NCI-H226 (cell line): ENCODE results near the gene SYNE1.
"Not testable (repeated sequence)": the region's sequence is repeated elsewhere in the genome, so short reads cannot be mapped to it uniquely, and the experiment has no call there.

Experiments used
- DNase-seq: peaks from one replicate; pipeline ENCODE4 v3.0.0-alpha.2; 2015

The SYNE1 gene

DNA sequence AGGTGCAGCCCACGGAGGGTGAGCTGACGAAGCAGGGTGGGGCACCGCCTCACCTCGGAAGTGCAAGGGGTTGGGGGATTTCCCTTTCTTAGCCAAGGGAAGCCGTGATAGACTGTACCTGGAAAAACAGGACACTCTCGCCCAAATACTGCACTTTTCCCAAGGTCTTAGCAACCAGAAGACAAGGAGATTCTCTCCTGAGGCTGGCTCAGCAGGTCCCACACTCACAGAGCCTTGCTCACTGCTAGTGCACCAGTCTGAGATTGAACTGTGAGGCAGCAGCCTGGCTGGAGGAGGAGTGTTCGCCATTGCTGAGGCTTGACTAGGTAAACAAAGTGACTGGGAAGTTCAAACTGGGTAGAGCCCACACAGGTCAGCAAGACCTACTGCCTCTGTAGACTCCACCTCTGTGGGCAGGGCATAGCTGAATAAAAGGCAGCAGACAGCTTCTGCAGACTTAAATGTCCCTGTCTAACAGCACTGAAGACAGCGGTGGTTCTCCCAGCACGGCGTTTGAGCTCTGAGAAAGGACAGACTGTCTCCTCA lies 28.0 kb downstream of the SYNE1 start:
- DNase-seq = no peak

DNA sequence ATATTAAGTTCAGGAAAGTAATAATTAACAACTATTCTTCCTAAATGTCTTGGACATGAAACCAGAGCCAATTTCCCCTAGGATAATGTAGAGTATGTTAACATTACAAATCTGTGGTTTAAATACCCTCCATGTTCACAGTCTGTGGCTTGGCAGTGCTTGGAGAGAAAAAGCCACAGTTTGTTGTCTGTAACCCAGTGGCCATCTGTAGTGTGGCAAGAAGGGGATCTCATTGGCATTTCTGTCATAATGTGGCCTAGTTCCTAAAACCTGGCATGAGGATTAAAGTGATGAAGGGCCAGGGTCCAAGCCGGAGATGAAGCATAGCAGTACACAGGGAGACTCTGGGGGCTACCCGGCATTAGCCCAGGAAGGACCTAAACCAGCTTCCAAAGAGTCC lies 31.2 kb downstream of the SYNE1 start:
- no peak for DNase-seq

DNA sequence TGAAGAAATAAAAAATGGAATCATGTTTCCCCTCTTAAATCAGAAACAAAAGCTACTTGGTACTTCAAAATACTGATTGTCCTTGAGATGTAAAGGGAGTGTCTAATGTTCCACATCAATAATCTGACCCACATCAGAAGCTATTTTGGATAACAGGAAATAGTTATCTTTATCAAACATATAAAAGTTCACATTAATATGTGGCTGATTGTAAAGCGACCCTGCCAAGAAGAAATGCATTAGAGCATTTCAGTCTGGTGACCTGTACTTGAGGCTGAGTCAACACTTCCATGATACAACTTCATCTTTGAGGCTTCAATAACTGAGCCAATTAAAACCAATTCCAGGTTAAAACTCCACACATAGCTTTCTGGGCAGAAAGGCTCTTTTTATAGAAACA lies 31.8 kb downstream of the SYNE1 start:
- DNase-seq = peak; percentile 5

DNA sequence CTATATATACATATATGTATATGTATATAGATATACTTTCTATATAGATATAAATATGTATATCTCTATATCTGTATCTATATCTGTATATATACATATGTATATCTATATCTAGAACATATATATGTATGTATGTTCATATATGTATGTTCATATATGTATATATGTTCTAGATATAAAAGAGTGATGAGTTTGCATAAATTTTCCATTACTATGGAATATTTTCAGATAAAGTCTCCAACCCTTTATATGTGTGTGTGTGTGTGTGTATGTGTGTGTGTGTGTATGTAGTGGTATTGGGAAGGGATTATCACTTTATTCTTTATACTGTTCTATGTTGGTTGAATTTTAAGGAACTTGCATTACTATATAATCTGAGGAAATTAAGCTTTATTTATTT lies 33.3 kb downstream of the SYNE1 start:
- DNase-seq = no peak

DNA sequence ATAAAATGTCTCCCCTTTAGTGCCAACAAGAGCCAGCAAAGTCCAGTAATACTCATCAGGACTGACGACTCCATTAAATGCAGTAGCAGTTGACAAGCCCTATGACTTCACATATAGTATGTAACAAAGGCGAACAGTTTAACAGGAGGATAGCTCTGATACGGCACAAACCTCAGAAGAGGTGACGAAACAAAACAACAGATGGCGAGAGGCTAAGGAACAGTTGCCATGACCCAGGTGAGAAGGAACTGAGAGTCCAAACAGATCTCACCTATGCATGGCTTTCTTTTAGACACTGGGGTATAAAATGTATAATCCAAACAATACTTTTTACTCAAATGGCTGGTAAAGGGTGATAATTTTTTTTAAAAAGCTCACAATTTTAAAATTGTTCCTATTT lies 37.1 kb downstream of the SYNE1 start:
- no peak for DNase-seq

DNA sequence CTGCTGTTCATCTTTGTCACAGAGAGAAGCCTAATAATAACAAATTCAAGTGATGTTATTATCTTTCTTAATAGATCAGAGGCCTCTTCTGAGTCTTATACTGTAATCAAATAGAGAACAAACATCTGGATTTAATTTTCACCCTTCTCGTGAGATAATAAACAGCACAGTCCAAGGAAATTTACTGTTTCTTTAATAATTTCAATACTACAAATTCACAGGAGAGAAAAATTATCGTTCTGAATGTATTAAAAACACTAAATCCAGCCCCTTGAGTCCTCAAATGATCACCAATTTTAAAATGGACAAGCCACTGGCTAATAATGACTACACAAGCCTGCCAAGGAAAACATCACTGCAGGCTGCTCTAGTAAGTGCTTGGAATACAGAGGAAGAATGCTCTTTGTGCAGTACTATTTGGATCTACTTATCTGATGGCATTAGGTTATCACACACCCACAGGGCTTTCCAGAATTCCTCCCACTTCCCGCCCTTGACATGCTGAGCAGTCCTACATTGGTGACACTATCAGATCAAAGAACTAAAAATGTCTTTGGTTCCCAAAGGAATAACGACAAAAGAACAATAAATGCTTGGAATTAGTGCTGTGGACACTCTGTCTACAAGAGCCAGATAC lies 38.1 kb downstream of the SYNE1 start:
- no peak for DNase-seq

DNA sequence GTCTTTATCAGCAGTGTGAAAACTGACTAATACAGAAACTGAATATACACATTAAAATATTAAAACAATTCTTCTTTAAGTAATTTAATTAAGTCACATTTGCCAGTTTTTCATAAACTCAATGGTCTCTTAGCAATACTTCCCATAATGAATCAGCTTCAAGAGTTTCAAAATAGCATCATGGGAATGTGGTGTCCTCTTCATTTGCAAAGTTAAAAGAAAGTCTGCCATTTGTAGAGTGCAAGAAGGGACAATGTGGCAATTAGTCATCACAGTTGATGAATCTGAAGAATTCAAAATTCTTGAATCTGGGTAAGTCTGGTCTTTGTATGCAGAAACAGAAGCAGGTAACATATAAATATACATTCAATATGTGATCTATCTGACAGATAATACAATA lies 38.7 kb downstream of the SYNE1 start:
- no peak for DNase-seq

DNA sequence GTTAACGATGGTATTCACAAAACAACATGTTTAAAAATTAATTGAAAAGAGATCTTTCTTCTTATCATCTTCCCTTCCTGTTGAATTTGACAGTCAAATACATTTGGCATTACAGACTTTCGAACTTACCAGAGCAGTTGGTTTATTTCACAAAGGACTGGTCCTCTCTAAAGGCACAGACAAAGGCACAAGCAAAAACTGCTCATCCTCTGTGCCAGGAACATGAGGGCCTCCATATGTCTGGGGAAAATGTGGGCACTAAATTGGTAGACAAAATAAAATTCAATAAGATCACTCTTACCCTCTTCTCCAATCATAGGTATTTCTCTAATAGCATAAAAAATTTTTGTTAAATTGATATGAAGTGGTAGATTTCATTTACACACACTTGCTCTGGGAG lies 40.4 kb downstream of the SYNE1 start:
- DNase-seq = no peak

DNA sequence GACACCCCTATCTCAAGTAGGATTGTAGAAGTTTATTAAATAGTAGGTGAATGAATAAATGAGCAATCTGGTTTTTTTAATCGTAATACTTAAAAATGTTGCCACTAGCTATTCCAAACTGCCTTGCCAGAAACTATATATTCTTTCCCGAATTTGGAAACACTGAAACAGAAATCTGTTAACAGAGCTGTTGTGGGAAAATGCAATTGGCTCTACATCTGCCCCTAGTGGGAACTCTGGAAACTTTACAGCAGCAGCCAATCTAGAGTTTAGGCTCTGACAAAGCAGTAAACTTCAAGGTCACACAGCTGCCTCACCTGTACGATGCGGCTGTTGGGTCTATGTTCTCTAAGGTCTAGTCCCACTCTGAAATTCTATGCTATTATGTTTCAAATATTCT lies 41.7 kb downstream of the SYNE1 start:
- DNase-seq = peak; percentile 18

DNA sequence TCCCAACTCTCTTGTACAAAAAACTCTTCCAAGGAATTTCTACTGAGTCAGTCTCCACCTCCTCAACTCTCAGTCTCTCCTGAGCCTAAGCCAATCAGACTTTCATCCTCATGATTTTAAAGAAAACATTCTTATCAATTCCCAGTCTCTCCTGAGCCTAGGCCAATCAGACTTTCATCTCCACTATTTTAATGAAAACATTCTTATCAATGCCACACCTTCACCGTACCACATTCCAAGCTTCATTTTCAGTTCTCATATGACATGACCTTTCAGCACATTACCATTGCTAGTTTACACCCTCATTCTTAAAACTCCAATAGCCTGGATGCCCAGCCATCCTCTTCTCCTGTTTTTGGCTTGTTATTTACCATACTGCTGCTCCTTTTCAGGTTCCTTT lies 42.5 kb downstream of the SYNE1 start:
- peak; percentile 44 for DNase-seq

DNA sequence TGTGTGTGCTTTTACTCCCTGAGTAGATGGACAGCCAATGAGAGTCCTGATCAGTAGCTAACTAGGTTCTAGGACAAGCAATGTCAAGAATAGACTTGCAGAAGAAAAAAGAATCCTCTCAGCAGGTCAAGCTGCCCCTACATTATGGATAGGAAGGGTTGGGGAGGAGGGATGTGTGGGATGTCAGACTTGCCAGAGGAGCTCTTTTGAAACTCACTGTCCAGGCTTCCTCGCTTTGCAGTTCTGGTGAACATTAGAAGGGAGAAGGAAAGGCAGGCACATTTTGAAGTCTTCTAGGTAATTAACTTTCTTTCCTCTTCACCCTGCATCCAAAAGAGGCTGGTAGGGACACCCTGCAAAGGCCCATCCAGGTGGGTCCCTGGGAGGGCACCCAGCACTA lies 48.7 kb downstream of the SYNE1 start:
- DNase-seq = no peak

DNA sequence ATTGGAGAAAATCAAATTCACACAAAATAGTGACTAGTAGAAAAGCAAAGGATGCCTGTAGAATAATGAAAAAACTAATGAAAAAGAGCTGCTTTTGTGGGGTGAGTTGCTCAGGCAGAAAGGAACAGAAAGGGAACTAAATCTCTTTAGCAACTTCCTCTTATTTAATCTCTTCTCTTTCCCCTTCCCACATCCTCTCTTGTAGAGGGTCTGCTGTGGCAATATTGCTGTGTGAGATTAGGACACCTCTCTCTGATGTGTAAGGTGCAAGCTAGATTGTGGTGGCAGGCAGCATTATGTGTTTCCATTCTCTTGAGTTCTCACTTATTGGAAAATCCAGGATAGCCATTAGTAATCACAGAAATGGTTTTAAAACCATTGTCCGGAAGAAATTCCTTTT lies 49.7 kb downstream of the SYNE1 start:
- DNase-seq = no peak

DNA sequence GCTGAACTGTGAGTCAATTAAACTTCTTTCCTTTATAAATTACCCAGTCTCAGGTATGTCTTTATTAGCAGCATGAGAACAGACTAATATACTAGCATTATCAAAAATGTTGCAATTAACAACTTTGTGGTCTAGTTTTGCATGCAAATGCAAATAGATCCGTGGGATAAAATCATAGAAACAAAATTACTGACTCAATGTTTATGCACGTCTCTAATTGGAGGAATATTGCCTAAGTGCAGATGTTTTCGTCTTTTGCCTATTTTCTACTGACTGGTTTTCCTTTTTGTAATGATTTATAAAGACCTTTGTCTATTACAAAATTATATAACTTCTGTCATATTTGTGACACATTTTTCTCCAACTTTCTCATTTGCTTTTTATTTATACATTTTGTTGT lies 51.9 kb downstream of the SYNE1 start:
- DNase-seq = no peak

DNA sequence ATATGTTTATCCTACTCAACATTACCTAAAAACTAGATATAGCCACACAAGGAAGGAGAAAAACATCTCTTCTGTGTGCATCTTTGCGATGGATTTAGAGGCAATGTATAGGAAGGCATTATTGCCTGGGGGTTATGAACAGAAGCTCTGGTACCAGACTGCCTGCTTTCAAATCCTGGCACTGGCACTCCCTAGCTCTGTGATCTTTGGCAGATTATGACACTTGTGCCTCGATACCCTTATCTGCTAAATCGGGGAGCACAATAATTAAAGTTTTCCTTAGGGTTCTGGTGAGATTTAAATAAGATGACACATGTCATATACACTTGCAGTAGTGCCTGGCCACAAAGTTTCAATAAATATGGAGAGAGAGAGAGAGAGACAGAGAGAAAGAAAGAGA lies 53.3 kb downstream of the SYNE1 start:
- no peak for DNase-seq

DNA sequence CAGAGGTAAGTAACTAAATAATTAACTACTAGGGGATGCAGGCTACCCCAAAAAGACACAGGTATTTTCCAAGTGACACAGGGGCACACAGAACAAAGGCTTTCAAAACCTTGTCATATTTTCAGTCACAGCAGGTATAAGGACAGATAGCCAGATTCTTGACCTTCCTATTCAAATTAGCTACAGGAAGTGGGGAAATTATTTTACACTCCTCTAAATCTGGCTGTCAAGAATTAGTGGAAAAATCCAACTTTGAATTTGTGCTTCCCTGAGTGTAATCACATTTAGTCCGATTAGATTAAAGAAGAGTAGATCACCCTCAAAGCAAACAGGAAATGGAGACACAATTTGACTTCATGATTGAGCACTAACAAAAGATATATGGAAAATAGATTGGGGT lies 60.6 kb downstream of the SYNE1 start:
- DNase-seq = no peak

DNA sequence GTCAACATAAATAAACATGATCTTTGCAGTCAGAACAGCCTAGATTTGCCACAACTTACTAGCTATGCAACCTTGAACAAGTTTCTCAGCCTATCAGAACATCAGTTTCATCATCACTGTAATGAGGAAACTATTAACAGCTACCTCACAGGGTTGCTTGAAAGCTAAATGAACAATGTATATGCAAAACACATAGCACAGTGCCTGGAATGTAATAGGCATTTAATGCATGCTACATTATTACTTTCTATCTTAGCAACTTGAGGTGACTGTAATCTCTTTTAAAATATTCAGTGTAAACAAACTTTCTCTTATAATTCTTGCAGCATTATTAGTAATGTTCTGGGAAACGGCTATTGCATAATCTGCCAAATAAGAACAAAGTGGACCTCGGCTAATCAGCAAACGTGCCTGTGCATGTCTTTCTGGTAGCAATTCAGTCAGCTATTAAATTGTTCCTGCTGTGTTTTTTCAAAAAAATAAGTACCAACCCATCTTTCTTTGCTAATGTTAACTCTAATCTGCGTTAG lies 61.5 kb downstream of the SYNE1 start:
- peak; percentile 9 for DNase-seq

DNA sequence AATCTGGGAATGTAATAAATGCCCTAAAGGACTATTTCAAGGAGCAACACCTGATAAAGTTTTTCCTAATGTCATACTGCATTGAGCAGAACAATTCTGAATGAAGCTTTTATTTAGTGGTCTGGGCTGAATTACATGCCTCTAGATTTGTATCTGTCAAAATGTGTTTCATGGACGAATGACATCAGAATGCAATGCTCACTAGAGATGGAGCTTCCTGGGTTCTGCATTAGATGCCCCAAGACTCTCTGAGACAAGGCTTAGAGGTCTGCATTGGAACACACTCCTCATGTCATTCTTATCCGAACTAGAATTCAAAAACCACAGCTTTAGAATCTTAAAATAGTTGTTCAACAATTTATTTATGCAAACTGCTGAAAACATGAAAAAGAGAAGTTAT lies 62.0 kb downstream of the SYNE1 start:
- DNase-seq = no peak

DNA sequence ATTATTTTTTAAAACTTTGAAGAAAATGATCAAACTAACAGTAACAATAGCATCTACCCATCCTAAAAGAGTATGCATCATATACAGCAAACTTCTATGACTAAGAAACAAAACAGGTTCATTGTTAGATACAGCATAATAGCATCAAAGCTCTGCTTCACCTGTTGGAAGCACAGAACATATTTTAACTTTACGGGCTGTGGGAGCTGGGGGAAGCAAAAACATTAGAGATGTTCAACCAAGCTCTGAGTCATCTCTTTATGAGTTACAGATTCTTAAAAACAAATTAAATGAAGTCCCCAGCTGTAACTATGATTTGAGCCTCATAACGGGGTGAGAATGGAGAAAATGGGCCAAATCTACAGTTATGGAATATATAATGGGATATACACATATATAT lies 63.4 kb downstream of the SYNE1 start:
- no peak for DNase-seq

DNA sequence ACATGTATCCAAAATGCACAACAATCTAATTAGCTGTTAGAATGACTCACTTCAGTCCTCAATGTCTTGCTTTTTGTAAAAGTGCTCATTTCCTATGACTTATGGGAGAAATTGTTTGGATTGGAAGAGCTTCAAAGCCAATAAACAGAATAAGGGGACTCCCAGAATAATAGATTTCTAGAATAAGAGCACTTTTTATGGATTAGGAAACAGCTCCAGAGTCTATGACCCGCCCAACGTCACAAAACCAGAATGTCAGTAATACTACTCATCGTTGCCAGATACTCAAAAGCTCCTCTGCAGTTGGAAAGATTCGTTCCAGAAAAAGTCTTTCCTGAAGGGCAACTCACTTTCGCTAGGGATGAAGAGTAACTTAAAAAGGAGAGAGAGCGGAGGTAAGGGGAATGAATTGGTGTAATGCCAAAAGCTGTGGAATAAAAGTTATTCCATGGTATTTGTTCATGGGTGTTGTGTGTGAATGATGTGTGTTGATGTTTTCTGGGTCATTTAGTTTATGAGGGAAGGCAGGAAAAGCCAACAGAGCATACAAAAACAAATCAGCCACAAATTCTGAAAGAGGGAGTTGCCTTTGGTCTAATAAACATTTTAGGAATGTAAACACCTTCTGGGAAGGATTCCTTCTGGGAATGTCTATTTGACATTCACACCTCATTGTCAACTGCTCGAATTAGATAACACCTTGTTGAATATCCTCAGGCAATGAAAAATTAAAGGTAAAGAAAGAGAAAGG lies 64.6 kb downstream of the SYNE1 start:
- peak; percentile 30 for DNase-seq

DNA sequence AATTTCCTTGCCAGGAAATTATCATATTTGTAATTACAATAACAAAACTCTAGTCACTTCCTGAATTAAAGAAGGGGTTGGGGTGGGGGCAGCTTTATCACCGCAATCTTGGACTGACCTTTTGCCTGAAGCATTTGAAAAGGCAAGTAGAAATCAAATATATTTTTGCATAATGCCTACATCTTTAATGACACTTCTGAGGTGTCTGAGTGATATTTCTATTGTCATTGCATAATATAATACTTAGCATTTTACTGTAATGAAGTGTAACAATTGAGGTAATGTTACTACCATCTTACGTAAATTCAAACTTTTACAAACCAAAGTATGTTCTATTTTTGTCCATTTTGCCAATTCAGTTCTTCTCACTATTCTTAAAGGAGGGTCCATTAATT lies 65.2 kb downstream of the SYNE1 start:
- no peak for DNase-seq

DNA sequence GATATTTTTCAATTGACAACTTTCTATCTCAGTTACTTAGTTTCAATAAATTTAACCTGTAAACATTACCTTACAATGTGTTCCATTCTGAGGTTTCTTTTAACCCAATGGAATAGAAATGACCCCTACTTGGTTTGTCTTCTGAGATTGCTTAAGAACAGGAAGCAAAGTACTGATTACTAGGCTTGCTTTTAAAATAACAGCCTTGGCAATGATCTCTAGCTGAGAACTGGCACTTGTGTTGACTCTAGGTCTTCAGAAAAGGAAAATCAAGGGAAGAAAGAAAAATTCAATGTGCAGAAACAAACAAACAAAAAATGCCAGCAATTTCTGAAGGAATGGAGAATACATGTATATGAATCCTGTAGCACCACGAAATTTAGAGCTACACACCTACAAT lies 66.1 kb downstream of the SYNE1 start:
- no peak for DNase-seq

DNA sequence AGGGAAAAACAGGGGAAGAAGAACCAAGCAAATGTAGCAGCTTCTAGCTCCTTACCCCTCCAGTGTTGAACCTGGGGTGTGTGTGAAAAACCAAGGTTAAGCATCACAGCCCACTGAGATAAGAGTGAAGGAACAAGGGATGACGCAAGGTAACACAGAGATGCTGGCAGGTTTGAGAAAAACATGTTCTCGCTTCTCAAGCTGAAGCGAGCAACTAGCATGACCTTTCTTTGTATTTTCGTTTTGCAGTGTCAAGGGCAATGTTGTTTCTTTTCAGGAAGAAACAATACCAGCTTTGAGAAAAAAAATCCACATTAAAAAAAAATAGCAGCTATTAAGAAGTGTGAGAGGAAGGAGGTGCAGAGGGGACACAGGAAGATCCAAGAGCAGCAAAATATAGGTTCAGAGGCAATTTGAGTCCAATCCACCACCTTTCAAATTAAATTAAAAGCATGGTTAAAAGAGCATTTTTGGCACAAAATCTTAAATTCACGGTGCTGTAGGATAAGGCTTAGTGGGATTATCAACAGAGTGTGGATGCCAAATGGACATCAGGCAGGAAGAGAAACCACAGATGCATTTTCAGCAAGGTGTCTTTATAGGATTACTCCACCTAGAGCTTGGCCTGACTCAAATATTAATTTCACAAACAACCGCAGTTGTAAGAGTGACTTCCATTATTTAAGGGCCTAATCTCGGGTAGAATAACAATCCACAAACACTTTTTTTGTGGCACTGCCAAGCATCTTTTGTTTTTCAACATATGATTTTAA lies 70.9 kb downstream of the SYNE1 start:
- DNase-seq = no peak

DNA sequence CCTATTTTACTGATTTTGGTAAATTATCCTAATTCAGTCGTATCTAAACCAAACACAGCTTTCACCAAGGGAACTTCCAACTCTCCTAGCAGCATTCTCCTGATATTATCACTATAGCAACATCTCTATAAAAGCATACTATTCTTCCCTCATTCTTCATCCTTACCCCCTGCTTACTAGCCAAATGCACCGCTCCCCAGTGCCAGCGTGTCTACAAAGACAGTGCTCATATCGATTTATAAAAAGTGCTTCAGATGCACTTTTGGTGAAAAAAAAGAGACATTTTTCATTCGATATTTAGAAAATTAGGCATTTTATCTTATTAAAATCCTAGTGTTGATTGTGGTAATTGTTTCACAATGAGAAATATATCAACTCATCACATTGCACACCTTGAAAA lies 74.0 kb downstream of the SYNE1 start:
- DNase-seq = no peak

DNA sequence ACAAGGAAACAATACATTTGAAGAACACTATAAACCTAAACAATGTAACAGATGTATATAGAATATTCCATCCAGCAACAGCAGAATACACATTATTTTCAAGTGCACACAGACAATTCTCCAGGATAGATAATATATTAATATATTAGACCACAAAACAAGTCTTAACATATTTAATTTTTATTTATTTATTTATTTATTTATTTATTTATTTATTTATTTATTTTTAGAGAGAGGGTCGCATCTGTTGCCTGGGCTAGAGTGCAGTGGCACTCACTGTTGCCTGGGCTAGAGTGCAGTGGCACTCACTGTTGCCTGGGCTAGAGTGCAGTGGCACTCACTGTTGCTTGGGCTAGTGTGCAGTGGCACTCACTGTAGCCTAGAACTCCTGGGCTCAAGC lies 78.4 kb downstream of the SYNE1 start:
- DNase-seq = not testable (repeated sequence)
